HL-60 (cell line): ENCODE results near the gene RUNDC3A.

Experiments used
- DNase-seq, 2 experiments: peaks; one replicate each; pipeline ENCODE4 v3.0.0-alpha.2; 2010 to 2020; ENCODE audit warnings: low read depth in 1 of 2, low spot score in 1 of 2
- H3K27ac ChIP-seq: fragments of 250-450 bp; sonication (Bioruptor Pico); replicated peaks from 2 replicates; pipeline ENCODE4 v1.5.1; 2020; ENCODE audit warnings: mild to moderate bottlenecking, moderate library complexity
- H3K27me3 ChIP-seq: fragments of 250-450 bp; sonication (Bioruptor Pico); 2 replicates; pipeline ENCODE4 v1.5.1; 2021; ENCODE audit warnings: mild to moderate bottlenecking, moderate library complexity; ENCODE audit not compliant: insufficient read depth, poor library complexity, severe bottlenecking
- H3K4me3 ChIP-seq: replicated peaks from 2 replicates; pipeline ENCODE4 v1.5.1; 2011; ENCODE audit warnings: mild to moderate bottlenecking, control low read depth, low read length; ENCODE audit not compliant: insufficient read depth
- GABPA ChIP-seq: IDR thresholded peaks from 2 replicates; pipeline ENCODE4 v1.6.1; 2012; ENCODE audit warnings: low read depth
- POLR2AphosphoS5 ChIP-seq: IDR thresholded peaks from 2 replicates; pipeline ENCODE4 v1.6.1; 2012; ENCODE audit warnings: low read depth
- SPI1 ChIP-seq: IDR thresholded peaks from 2 replicates; pipeline ENCODE4 v1.6.1; 2012; ENCODE audit warnings: low read depth, mild to moderate bottlenecking, borderline replicate concordance
- TF ChIP-seq, protein P1 (sequence below): IDR thresholded peaks from 2 replicates; pipeline ENCODE4 v1.6.1; 2012; ENCODE audit warnings: low read depth; ENCODE audit not compliant: insufficient replicate concordance
- TF ChIP-seq, protein P2 (sequence below): IDR thresholded peaks from one replicate; pipeline ENCODE4 v1.5.1; 2011; ENCODE audit warnings: low read length, control low read depth, inconsistent platforms; ENCODE audit not compliant: insufficient read depth

Gene RUNDC3A

DNA sequence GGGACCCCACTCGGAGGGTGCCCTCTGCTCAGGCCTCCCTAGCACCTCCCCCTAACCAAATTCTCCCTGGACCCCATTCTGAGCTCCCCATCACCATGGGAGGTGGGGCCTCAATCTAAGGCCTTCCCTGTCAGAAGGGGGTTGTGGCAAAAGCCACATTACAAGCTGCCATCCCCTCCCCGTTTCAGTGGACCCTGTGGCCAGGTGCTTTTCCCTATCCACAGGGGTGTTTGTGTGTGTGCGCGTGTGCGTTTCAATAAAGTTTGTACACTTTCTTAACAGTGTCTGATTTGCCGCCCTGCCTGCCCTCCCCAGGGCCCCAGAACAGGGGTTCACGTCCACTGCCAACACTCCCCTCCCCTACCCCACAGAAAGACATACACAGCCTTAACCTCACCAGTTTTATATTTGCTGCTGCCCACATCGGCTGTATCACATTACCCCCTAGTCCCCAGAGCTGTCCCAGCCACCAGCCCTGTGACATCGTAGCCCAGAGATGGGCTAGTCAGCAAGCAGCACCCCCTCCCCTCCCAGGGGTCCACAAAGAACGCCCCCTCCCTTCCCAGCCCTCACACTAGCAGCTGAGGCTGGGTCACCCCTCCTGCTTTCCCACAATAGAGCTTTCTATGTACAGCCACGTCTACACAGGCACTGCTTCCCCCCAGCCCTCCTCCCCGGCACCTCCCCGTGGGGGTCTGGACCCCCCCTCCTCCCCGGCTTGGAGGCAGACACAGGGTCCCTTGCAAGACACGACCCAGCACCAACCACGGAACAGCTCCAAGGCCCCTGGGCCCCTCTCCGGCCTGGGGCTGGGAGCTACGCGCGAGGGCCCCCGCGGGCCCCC lies 44.6 kb downstream of the RUNDC3A start:
- DNase-seq, result no peak
- H3K4me3 ChIP-seq, result no peak overlapping the region
- H3K27ac ChIP-seq, result no peak overlapping the region

DNA sequence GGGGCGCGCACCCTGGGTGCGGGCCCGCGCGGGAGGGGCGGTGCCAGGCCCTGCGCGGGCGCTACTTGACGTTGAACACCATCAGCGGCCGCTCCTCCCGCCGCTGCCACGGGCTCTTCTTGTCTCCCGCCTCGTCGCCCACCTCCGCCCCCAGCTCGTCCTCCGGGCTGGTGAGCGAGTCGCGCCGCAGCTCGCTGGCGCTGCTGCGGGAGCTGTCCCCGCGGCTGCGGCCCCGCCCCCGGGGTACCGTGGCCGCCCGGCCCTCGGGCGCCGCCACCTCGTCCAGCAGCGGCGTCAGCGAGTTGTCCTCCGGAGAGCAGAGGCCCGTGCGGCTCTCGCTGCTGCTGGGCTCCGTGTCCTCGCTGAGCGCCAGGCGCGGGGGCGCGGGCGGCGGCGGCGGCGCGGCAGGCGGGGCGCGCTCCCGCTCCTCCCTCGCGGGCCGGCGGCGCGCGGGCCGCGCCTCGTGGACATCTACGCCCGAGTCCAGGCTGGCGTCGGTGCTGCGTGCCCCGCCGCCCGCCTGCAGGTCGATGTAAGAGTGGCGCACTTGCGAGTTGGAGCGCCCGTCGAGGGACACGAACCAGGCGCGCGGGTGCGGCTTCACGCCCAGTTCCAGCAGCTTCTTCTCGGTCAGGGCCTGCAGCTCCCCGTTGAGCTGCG lies 45.4 kb downstream of the RUNDC3A start:
- peak overlapping the region; percentile 4 for H3K4me3 ChIP-seq
- H3K27ac ChIP-seq, result no peak overlapping the region
- TF ChIP-seq POLR2AphosphoS5 (no peak), GABPA (no peak), SPI1 (no peak)
- TF ChIP-seq, protein P1, sequence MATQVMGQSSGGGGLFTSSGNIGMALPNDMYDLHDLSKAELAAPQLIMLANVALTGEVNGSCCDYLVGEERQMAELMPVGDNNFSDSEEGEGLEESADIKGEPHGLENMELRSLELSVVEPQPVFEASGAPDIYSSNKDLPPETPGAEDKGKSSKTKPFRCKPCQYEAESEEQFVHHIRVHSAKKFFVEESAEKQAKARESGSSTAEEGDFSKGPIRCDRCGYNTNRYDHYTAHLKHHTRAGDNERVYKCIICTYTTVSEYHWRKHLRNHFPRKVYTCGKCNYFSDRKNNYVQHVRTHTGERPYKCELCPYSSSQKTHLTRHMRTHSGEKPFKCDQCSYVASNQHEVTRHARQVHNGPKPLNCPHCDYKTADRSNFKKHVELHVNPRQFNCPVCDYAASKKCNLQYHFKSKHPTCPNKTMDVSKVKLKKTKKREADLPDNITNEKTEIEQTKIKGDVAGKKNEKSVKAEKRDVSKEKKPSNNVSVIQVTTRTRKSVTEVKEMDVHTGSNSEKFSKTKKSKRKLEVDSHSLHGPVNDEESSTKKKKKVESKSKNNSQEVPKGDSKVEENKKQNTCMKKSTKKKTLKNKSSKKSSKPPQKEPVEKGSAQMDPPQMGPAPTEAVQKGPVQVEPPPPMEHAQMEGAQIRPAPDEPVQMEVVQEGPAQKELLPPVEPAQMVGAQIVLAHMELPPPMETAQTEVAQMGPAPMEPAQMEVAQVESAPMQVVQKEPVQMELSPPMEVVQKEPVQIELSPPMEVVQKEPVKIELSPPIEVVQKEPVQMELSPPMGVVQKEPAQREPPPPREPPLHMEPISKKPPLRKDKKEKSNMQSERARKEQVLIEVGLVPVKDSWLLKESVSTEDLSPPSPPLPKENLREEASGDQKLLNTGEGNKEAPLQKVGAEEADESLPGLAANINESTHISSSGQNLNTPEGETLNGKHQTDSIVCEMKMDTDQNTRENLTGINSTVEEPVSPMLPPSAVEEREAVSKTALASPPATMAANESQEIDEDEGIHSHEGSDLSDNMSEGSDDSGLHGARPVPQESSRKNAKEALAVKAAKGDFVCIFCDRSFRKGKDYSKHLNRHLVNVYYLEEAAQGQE, result no peak
- TF ChIP-seq, protein P2, sequence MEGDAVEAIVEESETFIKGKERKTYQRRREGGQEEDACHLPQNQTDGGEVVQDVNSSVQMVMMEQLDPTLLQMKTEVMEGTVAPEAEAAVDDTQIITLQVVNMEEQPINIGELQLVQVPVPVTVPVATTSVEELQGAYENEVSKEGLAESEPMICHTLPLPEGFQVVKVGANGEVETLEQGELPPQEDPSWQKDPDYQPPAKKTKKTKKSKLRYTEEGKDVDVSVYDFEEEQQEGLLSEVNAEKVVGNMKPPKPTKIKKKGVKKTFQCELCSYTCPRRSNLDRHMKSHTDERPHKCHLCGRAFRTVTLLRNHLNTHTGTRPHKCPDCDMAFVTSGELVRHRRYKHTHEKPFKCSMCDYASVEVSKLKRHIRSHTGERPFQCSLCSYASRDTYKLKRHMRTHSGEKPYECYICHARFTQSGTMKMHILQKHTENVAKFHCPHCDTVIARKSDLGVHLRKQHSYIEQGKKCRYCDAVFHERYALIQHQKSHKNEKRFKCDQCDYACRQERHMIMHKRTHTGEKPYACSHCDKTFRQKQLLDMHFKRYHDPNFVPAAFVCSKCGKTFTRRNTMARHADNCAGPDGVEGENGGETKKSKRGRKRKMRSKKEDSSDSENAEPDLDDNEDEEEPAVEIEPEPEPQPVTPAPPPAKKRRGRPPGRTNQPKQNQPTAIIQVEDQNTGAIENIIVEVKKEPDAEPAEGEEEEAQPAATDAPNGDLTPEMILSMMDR, result no peak
- peaks cover 18% of the 10 kb centered on the region for H3K27me3 ChIP-seq
- DNase-seq, result no peak

More for the DNA sequence above, 44.6 kb downstream of the RUNDC3A start:
- peaks cover 16% of the 10 kb centered on the region for H3K27me3 ChIP-seq
- TF ChIP-seq POLR2AphosphoS5, result no peak
- TF ChIP-seq, protein P1, result no peak
- TF ChIP-seq, protein P2, result no peak
- no peak for TF ChIP-seq SPI1
- TF ChIP-seq GABPA, result no peak

DNA sequence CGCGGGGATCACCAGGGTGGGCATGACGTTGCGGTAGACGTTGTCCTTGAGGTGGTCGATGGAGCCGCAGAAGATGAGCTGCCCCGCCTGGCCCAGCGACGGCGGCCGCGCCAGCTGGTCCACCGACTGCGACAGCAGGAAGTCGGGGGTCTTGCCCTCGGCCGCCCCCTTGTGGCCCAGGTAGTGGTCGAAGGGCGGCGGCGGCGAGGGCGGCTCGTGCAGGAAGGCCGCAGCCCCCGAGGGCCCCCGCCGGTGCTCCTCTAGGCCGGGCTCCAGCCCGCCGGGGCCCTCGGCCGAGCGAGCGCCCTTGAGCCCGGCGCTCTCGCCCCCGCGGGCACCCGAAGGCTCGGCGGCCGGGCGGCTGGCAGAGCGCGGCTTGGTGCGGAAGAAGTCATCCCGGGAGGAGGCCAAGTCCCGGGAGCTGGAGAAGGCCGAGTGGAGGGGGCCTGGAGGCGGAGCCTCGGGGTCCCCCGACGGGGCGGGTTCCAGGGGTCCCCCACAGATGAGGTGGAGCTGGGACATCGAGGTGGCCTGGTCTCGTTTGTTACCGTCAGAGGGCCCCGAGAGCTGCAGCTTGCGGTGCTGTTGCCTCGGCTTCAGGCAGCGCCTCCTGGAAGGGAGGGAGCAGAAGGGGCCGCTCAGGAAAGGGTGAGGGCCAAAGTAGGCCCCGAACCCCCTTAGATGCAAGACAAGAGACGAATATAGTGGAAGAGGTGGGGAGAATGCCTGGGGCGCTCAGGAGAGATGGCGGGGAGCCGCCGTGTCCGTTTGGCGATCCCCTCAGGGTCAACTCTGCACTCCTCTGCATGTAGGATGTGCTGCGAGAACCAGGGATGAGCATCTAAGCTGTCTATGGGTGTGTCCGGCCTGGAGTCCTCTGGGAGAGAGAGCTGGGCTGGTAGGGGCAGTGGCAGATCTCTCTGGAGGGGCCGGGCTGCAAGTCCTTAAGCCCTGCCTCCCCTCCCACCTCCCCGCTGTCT lies 46.5 kb downstream of the RUNDC3A start:
- Histone ChIP-seq H3K27me3 (peaks cover 26% of the 10 kb centered on the region), H3K27ac (no peak overlapping the region), H3K4me3 (peak overlapping the region; percentile 25; the same call in 1 of the 2 replicates)
- TF ChIP-seq, protein P2, result peak; percentile 2
- TF ChIP-seq POLR2AphosphoS5, result no peak
- peak in 1 of 2 experiments; percentile 24 for DNase-seq
